HCT116 (cell line): ENCODE measurements around the gene CLEC19A. TPM values are rescaled to one million over a fixed set of nuclear protein-coding genes. Genes with fewer than 3 reads are reported as not detected.

Source experiments
- ATAC-seq: fragments of 200-7000 bp; cut with Tn5 transposase; 2 replicates; pipeline ENCODE4 v1.9.1; 2020; ENCODE audit warnings: mild to moderate bottlenecking, moderate library complexity
- BruUV-seq: library from RNA; stranded (reverse); fragments of 400-500 nt; replicated peaks from 2 replicates; lab custom pipeline; 2021; lab: Mats Ljungman, UMichigan
- CTCF ChIA-PET: fragments of 300-600 bp; sonication (Branson Sonifier 250); formaldehyde crosslinking; loops from one replicate; lab custom pipeline; 2021; ENCODE audit warnings: antibody characterized with exemption; lab: Charles Lee
- POLR2A ChIA-PET: fragments of 300-600, 350-600 bp; sonication (Branson Sonifier 250); formaldehyde crosslinking; loops from one replicate; lab custom pipeline; 2021; ENCODE audit warnings: antibody characterized with exemption; lab: Charles Lee
- RAD21 ChIA-PET, 2 experiments: fragments of 300-600 bp; sonication (Branson Sonifier 250); formaldehyde crosslinking; loops; one replicate each; lab custom pipeline; 2023; ENCODE audit warnings: low total read pairs in 2 of 2; ENCODE audit not compliant: uncharacterized antibody in 2 of 2, unreplicated experiment in 2 of 2, low non-redundant PET in 1 of 2; lab: Charles Lee
- DNase-seq: peaks from one replicate; pipeline ENCODE4 v3.0.0-alpha.2; 2010; ENCODE audit warnings: low read depth, low spot score
- H2AFZ ChIP-seq: fragments of 200-600 bp; shearing (Covaris generic), sonication (generic); 2 replicates; pipeline ENCODE4 v1.6.1; 2017; ENCODE audit warnings: low read depth, mixed run types, mixed read lengths, antibody characterized with exemption, low read length; ENCODE audit not compliant: poor library complexity, severe bottlenecking
- H3K27ac ChIP-seq: 2 replicates; pipeline ENCODE4 v1.5.1; 2012; ENCODE audit warnings: low read depth, low read length
- H3K27me3 ChIP-seq: fragments of 200-600 bp; sonication (generic); 2 replicates; pipeline ENCODE4 v1.6.1; 2016; ENCODE audit warnings: mixed run types, low read length, mixed read lengths; ENCODE audit not compliant: insufficient read depth
- H3K36me3 ChIP-seq, 2 experiments: fragments of 200-500 bp in 1 of 2; fragments of 200-600 bp in 1 of 2; sonication (Bioruptor generic) in 1 of 2; sonication (generic) in 1 of 2; 2 replicates each; pipeline versions ENCODE4 v1.5.1 to v1.6.1; 2014 to 2016; ENCODE audit warnings: low read length in 2 of 2, inconsistent platforms in 1 of 2, mixed read lengths in 1 of 2, mixed run types in 1 of 2; ENCODE audit not compliant: insufficient read depth in 2 of 2, control insufficient read depth in 1 of 2
- H3K4me1 ChIP-seq, 2 experiments: fragments of 200-600 bp in 1 of 2; sonication (generic) in 1 of 2; 2 replicates each; pipeline versions ENCODE4 v1.5.1 to v1.6.1; 2012 to 2017; ENCODE audit warnings: low read length in 2 of 2, inconsistent platforms in 1 of 2, mild to moderate bottlenecking in 1 of 2, mixed read lengths in 1 of 2, mixed run types in 1 of 2, moderate library complexity in 1 of 2; ENCODE audit not compliant: insufficient read depth in 2 of 2, control insufficient read depth in 1 of 2
- H3K4me2 ChIP-seq: fragments of 200-600 bp; sonication (generic); 2 replicates; pipeline ENCODE4 v1.6.1; 2017; ENCODE audit warnings: mixed run types, low read length, mixed read lengths
- H3K4me3 ChIP-seq, 2 experiments: fragments of 200-600 bp in 1 of 2; sonication (generic) in 1 of 2; replicated peaks in 1 of 2; 2 replicates each; pipeline ENCODE4 v1.5.1; 2011 to 2016; ENCODE audit warnings: low read length in 2 of 2, control low read depth in 1 of 2, low read depth in 1 of 2, mild to moderate bottlenecking in 1 of 2, mixed read lengths in 1 of 2, mixed run types in 1 of 2
- H3K79me2 ChIP-seq: fragments of 200-600 bp; sonication (generic); 2 replicates; pipeline ENCODE4 v1.6.1; 2017; ENCODE audit warnings: mild to moderate bottlenecking, mixed run types, low read length, moderate library complexity, mixed read lengths; ENCODE audit not compliant: insufficient read depth
- H3K9ac ChIP-seq: fragments of 200-600 bp; sonication (generic); 2 replicates; pipeline ENCODE4 v1.6.1; 2016; ENCODE audit warnings: low read length, mixed read lengths
- H3K9me2 ChIP-seq: fragments of 200-600 bp; sonication (generic), shearing (Covaris generic); 2 replicates; pipeline ENCODE4 v1.6.1; 2017; ENCODE audit warnings: mixed run types, mild to moderate bottlenecking, moderate library complexity; ENCODE audit not compliant: insufficient read depth
- H3K9me3 ChIP-seq, 2 experiments: fragments of 200-500 bp in 1 of 2; fragments of 200-600 bp in 1 of 2; sonication (Bioruptor generic) in 1 of 2; sonication (generic) in 1 of 2; 2 replicates each; pipeline ENCODE4 v1.6.1; 2014 to 2017; ENCODE audit warnings: low read length in 2 of 2, mixed read lengths in 2 of 2, inconsistent platforms in 1 of 2, low read depth in 1 of 2, mild to moderate bottlenecking in 1 of 2, mixed run types in 1 of 2, moderate library complexity in 1 of 2; ENCODE audit not compliant: control insufficient read depth in 1 of 2, insufficient read depth in 1 of 2
- H4K20me1 ChIP-seq: fragments of 200-600 bp; sonication (generic), shearing (Covaris generic); 2 replicates; pipeline ENCODE4 v1.6.1; 2017; ENCODE audit warnings: mixed run types, mild to moderate bottlenecking, moderate library complexity; ENCODE audit not compliant: insufficient read depth
- CEBPB ChIP-seq: IDR thresholded peaks from 2 replicates; pipeline ENCODE4 v1.6.1; 2012; ENCODE audit warnings: low read depth
- CTCF ChIP-seq, 3 experiments: fragments of 200-600 bp in 1 of 3; sonication (generic) in 1 of 3; IDR thresholded peaks in 2 of 3; conservative IDR thresholded peaks in 1 of 3; 2 replicates each; pipeline ENCODE4 v1.5.1; 2012 to 2017; ENCODE audit warnings: low read depth in 2 of 3, low read length in 2 of 3, antibody characterized with exemption in 1 of 3, borderline replicate concordance in 1 of 3, control low read depth in 1 of 3, mild to moderate bottlenecking in 1 of 3, mixed read lengths in 1 of 3, mixed run types in 1 of 3, moderate library complexity in 1 of 3; ENCODE audit not compliant: insufficient read depth in 1 of 3
- EGR1 ChIP-seq: IDR thresholded peaks from 2 replicates; pipeline ENCODE4 v1.6.1; 2012; ENCODE audit warnings: low read depth
- ELF1 ChIP-seq: IDR thresholded peaks from 2 replicates; pipeline ENCODE4 v1.6.1; 2012; ENCODE audit warnings: low read depth, borderline replicate concordance
- EZH2 ChIP-seq: fragments of 200-600 bp; sonication (generic); IDR thresholded peaks from 2 replicates; pipeline ENCODE4 v1.6.1; 2017; ENCODE audit warnings: antibody characterized with exemption, mixed run types
- EZH2phosphoT487 ChIP-seq: fragments of 200-600 bp; IDR thresholded peaks from 2 replicates; pipeline ENCODE4 v1.6.1; 2018; ENCODE audit warnings: antibody characterized with exemption, borderline replicate concordance
- POLR2AphosphoS5 ChIP-seq: IDR thresholded peaks from 2 replicates; pipeline ENCODE4 v1.6.1; 2011; ENCODE audit warnings: mild to moderate bottlenecking, low read depth, low read length, moderate library complexity
- RAD21 ChIP-seq: IDR thresholded peaks from 2 replicates; pipeline ENCODE4 v1.6.1; 2012; ENCODE audit warnings: low read depth, mild to moderate bottlenecking
- SP1 ChIP-seq: IDR thresholded peaks from 2 replicates; pipeline ENCODE4 v1.6.1; 2012; ENCODE audit warnings: low read depth
- TCF7L2 ChIP-seq: IDR thresholded peaks from 2 replicates; pipeline ENCODE4 v1.7.0; 2011; ENCODE audit warnings: borderline replicate concordance, inconsistent platforms; ENCODE audit not compliant: insufficient read depth, insufficient read length; ENCODE audit errors: extremely low read depth
- ZBTB33 ChIP-seq: IDR thresholded peaks from 2 replicates; pipeline ENCODE4 v1.6.1; 2011; ENCODE audit warnings: mild to moderate bottlenecking, low read length, moderate library complexity; ENCODE audit not compliant: insufficient replicate concordance; ENCODE audit errors: extremely low read depth
- ZFX ChIP-seq: fragments of 450-650 bp; IDR thresholded peaks from 2 replicates; pipeline ENCODE4 v1.6.1; 2017
- intact Hi-C: fragments of 100-400 bp; cut with micrococcal nuclease; formaldehyde crosslinking; loops from 2 replicates; pipeline ENCODE4 v1.10.0; 2022
- total RNA-seq: library from RNA; stranded (reverse); gene quantifications from one replicate; pipeline ENCODE4 v1.2.1, GENCODE V29; 2021; ENCODE audit not compliant: unreplicated experiment
- TF ChIP-seq, protein P1 (sequence below): IDR thresholded peaks from 2 replicates; pipeline ENCODE4 v1.6.1; 2012
- TF ChIP-seq, protein P2 (sequence below): IDR thresholded peaks from 2 replicates; pipeline ENCODE4 v1.6.1; 2012; ENCODE audit warnings: low read depth
- TF ChIP-seq, protein P3 (sequence below): IDR thresholded peaks from 2 replicates; pipeline ENCODE4 v1.6.1; 2012

The CLEC19A gene
- total RNA-seq, 1 experiment from 2014 or later: not detected

- ChIA-PET POLR2A (interaction anchor here (0.6 kb wide), 1 partner anchor 211 kb away, joined by 3 read pairs; no protein-coding TSS in a partner anchor), CTCF (no interaction called here), RAD21 (no interaction called here)
- no peak overlapping the region for H3K4me2 ChIP-seq
- H3K9me2 ChIP-seq: no peaks in the 10 kb centered on the region
- 0 out of 2 replicates have a peak, but pooled peaks cover 4% of the 10 kb centered on the region for H3K27me3 ChIP-seq
- TF ChIP-seq EZH2: no peak
- no peak for TF ChIP-seq RAD21
- no peak for TF ChIP-seq EZH2phosphoT487
- TF ChIP-seq ZFX: no peak
- no peak for TF ChIP-seq EGR1
- TF ChIP-seq CEBPB: no peak
- TF ChIP-seq ELF1: no peak
- TF ChIP-seq, protein P1, sequence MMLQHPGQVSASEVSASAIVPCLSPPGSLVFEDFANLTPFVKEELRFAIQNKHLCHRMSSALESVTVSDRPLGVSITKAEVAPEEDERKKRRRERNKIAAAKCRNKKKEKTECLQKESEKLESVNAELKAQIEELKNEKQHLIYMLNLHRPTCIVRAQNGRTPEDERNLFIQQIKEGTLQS: no peak
- no peak for TF ChIP-seq ZBTB33
- TF ChIP-seq SP1: no peak
- TF ChIP-seq, protein P2, sequence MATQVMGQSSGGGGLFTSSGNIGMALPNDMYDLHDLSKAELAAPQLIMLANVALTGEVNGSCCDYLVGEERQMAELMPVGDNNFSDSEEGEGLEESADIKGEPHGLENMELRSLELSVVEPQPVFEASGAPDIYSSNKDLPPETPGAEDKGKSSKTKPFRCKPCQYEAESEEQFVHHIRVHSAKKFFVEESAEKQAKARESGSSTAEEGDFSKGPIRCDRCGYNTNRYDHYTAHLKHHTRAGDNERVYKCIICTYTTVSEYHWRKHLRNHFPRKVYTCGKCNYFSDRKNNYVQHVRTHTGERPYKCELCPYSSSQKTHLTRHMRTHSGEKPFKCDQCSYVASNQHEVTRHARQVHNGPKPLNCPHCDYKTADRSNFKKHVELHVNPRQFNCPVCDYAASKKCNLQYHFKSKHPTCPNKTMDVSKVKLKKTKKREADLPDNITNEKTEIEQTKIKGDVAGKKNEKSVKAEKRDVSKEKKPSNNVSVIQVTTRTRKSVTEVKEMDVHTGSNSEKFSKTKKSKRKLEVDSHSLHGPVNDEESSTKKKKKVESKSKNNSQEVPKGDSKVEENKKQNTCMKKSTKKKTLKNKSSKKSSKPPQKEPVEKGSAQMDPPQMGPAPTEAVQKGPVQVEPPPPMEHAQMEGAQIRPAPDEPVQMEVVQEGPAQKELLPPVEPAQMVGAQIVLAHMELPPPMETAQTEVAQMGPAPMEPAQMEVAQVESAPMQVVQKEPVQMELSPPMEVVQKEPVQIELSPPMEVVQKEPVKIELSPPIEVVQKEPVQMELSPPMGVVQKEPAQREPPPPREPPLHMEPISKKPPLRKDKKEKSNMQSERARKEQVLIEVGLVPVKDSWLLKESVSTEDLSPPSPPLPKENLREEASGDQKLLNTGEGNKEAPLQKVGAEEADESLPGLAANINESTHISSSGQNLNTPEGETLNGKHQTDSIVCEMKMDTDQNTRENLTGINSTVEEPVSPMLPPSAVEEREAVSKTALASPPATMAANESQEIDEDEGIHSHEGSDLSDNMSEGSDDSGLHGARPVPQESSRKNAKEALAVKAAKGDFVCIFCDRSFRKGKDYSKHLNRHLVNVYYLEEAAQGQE: no peak
- TF ChIP-seq CTCF (IDR thresholded peaks at IDR 0.05 in 2 of 3, conservative IDR thresholded peaks at IDR 0.05 in 1 of 3; ENCODE audit: borderline replicate concordance in 1 of 3, insufficient read depth in 1 of 3, low read depth in 2 of 3, low read length in 2 of 3): no peak
- TF ChIP-seq, protein P3, sequence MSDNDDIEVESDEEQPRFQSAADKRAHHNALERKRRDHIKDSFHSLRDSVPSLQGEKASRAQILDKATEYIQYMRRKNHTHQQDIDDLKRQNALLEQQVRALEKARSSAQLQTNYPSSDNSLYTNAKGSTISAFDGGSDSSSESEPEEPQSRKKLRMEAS: no peak
- no peak for TF ChIP-seq POLR2AphosphoS5
- TF ChIP-seq TCF7L2: no peak
- H3K79me2 ChIP-seq: no peaks in the 10 kb centered on the region
- H4K20me1 ChIP-seq: no peaks in the 10 kb centered on the region
- H3K9me3 ChIP-seq: no peaks in the 10 kb centered on the region
- no TSS peak for BruUV-seq
- H3K4me1 ChIP-seq: peaks cover 11 to 13% of the 10 kb centered on the region in 2 experiments
- H3K4me3 ChIP-seq: no peak overlapping the region
- no peak overlapping the region for H2AFZ ChIP-seq
- no peak overlapping the region for H3K27ac ChIP-seq
- ATAC-seq (no peak), DNase-seq (no peak)
- intact Hi-C loops: no loop called here
- H3K36me3 ChIP-seq: no peaks in the 10 kb centered on the region
- no peak overlapping the region for H3K9ac ChIP-seq
These were observed 4.4 kb downstream of the CLEC19A start for GRCh38 chr16:19289811-19290485.
